ENCODE data around the gene DNLZ. TPM values are rescaled to one million over a fixed set of nuclear protein-coding genes. Genes with fewer than 3 reads are reported as not detected.
"Not testable (repeated sequence)": the region's sequence is repeated elsewhere in the genome, so short reads cannot be mapped to it uniquely, and the experiment has no call there.

DNLZ gene
- total and polyA plus RNA-seq, 4 donors, result 2.0 to 7.1 (median 4.5) TPM

DNA sequence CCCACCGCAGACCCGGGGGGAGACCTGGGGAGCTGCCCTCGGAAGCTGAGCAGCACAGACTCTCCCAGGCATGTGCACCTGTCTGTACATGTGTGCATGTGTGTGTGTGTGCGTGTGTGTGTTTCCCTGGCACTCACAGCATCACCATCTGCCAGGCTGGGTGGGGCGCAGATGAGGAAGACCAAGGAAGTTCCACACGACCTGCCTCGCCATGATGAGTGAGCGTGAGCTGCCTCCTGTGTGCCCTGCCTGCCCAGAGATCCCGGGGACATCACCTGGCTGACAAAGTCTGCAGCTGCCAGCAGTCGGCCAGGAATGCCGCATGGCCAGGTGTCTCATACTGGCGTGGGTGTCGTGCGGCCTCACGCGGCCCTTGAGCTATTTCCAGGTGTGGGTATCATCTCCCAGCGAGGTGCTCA, 40.2 kb downstream of the DNLZ start:
- Histone ChIP-seq H3K36me3 (ENCODE audit: control insufficient read depth in 4 of 4, insufficient read depth in 3 of 4, low read depth in 1 of 4, low read length in 3 of 4) (no peaks in the 10 kb centered on the region), H3K9me3 (ENCODE audit: control insufficient read depth in 4 of 4, low read length in 3 of 4) (no peaks in the 10 kb centered on the region), H3K9ac (ENCODE audit: low read depth in 1 of 2, low read length in 2 of 2) (no peak overlapping the region), H3K4me1 (ENCODE audit: control insufficient read depth in 4 of 4, insufficient read depth in 4 of 4, low read length in 3 of 4) (peaks cover 0 to 12% (median under 1%) of the 10 kb centered on the region in 4 donors), H3K4me3 (ENCODE audit: low read depth in 1 of 3, low read length in 3 of 3) (no peak overlapping the region), H3K27ac (ENCODE audit: low read depth in 1 of 2, low read length in 2 of 2) (no peak overlapping the region), H3K27me3 (ENCODE audit: control insufficient read depth in 4 of 4, insufficient read depth in 4 of 4, low read length in 3 of 4) (no peaks in the 10 kb centered on the region)
- WGBS, result 82% methylated on average over 17 of the region's 17 CpGs
- DNase-seq (ENCODE audit: low spot score), result no peak
- TF ChIP-seq, protein P1, sequence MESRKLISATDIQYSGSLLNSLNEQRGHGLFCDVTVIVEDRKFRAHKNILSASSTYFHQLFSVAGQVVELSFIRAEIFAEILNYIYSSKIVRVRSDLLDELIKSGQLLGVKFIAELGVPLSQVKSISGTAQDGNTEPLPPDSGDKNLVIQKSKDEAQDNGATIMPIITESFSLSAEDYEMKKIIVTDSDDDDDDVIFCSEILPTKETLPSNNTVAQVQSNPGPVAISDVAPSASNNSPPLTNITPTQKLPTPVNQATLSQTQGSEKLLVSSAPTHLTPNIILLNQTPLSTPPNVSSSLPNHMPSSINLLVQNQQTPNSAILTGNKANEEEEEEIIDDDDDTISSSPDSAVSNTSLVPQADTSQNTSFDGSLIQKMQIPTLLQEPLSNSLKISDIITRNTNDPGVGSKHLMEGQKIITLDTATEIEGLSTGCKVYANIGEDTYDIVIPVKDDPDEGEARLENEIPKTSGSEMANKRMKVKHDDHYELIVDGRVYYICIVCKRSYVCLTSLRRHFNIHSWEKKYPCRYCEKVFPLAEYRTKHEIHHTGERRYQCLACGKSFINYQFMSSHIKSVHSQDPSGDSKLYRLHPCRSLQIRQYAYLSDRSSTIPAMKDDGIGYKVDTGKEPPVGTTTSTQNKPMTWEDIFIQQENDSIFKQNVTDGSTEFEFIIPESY (IDR thresholded peaks at IDR 0.05), result no peak
- TF ChIP-seq EGR1 (IDR thresholded peaks at IDR 0.05; ENCODE audit: low read depth in 2 of 2), result no peak
- TF ChIP-seq, protein P2, sequence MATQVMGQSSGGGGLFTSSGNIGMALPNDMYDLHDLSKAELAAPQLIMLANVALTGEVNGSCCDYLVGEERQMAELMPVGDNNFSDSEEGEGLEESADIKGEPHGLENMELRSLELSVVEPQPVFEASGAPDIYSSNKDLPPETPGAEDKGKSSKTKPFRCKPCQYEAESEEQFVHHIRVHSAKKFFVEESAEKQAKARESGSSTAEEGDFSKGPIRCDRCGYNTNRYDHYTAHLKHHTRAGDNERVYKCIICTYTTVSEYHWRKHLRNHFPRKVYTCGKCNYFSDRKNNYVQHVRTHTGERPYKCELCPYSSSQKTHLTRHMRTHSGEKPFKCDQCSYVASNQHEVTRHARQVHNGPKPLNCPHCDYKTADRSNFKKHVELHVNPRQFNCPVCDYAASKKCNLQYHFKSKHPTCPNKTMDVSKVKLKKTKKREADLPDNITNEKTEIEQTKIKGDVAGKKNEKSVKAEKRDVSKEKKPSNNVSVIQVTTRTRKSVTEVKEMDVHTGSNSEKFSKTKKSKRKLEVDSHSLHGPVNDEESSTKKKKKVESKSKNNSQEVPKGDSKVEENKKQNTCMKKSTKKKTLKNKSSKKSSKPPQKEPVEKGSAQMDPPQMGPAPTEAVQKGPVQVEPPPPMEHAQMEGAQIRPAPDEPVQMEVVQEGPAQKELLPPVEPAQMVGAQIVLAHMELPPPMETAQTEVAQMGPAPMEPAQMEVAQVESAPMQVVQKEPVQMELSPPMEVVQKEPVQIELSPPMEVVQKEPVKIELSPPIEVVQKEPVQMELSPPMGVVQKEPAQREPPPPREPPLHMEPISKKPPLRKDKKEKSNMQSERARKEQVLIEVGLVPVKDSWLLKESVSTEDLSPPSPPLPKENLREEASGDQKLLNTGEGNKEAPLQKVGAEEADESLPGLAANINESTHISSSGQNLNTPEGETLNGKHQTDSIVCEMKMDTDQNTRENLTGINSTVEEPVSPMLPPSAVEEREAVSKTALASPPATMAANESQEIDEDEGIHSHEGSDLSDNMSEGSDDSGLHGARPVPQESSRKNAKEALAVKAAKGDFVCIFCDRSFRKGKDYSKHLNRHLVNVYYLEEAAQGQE (IDR thresholded peaks at IDR 0.05), result no peak
- TF ChIP-seq, protein P3, sequence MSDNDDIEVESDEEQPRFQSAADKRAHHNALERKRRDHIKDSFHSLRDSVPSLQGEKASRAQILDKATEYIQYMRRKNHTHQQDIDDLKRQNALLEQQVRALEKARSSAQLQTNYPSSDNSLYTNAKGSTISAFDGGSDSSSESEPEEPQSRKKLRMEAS (IDR thresholded peaks at IDR 0.05), result no peak
- TF ChIP-seq GABPA (IDR thresholded peaks at IDR 0.05 in 1 of 2, conservative IDR thresholded peaks at IDR 0.05 in 1 of 2), result no peak
- no peak for TF ChIP-seq TAF1 (conservative IDR thresholded peaks at IDR 0.05)
- no peak for TF ChIP-seq HNF4A (conservative IDR thresholded peaks at IDR 0.05)
- no peak for TF ChIP-seq HNF4G (IDR thresholded peaks at IDR 0.05)

DNA sequence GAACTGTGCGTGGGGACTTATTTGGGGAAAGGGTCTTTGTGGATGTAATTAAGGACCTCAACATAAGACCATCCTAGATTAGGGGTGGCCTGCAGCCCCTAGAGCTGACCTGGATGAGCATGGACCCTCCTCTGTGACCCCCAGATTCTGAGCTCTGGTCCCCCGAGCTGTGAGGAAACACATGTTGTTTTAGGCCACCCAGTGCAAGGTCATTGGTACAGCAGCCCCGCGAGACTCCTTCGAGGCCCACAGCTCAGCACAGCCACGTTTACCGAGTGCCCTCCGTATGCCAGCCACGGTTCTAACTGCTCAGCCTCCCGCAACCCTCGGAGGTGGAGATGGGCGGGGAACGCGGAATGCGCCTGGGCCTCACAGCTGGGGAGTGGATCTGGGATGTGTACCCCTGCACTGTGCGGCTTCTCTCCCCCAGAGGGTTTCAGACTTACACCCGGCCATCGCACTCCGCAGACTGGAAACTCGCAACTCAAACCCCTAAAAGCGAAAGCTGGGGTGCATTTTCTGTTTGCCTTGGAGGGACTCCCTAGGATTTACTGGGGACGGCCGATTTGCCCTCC, 40.7 kb downstream of the DNLZ start:
- Histone ChIP-seq H3K27me3 (ENCODE audit: control insufficient read depth in 4 of 4, insufficient read depth in 4 of 4, low read length in 3 of 4) (no peaks in the 10 kb centered on the region), H3K36me3 (ENCODE audit: control insufficient read depth in 4 of 4, insufficient read depth in 3 of 4, low read depth in 1 of 4, low read length in 3 of 4) (no peaks in the 10 kb centered on the region), H3K9me3 (ENCODE audit: control insufficient read depth in 4 of 4, low read length in 3 of 4) (no peaks in the 10 kb centered on the region), H3K27ac (ENCODE audit: low read depth in 1 of 2, low read length in 2 of 2) (no peak overlapping the region), H3K4me3 (ENCODE audit: low read depth in 1 of 3, low read length in 3 of 3) (no peak overlapping the region), H3K4me1 (ENCODE audit: control insufficient read depth in 4 of 4, insufficient read depth in 4 of 4, low read length in 3 of 4) (peaks cover 0 to 8% (median under 1%) of the 10 kb centered on the region in 4 donors), H3K9ac (ENCODE audit: low read depth in 1 of 2, low read length in 2 of 2) (no peak overlapping the region)
- WGBS, result 77% methylated on average over 23 of the region's 23 CpGs
- DNase-seq (ENCODE audit: low spot score), result no peak
- TF ChIP-seq YY1 (IDR thresholded peaks at IDR 0.05), result no peak
- TF ChIP-seq, protein P3 (IDR thresholded peaks at IDR 0.05), result no peak

DNA sequence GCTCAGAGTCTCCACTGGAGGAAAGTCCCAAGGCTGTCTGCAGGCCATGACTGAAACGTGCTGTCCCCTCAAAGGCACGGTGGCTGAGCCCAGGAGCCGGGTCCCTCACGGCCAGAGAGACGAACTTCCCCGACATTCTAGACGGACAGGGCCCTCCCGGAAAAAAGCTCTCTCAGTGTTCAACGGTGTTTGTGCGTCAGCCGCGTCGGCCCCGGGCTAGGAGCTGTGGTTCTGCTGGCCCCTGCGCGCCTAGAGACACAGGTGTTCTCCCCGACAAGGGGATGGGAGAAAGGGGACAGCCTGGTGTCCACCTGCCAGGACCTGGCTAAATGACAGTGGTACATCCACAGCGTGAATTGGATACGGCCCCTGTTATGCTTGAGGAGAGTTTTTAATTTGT, 42.0 kb downstream of the DNLZ start:
- Histone ChIP-seq H3K9ac (ENCODE audit: low read depth in 1 of 2, low read length in 2 of 2) (no peak overlapping the region), H3K27me3 (ENCODE audit: control insufficient read depth in 4 of 4, insufficient read depth in 4 of 4, low read length in 3 of 4) (no peaks in the 10 kb centered on the region), H3K27ac (ENCODE audit: low read depth in 1 of 2, low read length in 2 of 2) (no peak overlapping the region), H3K9me3 (ENCODE audit: control insufficient read depth in 4 of 4, low read length in 3 of 4) (no peaks in the 10 kb centered on the region), H3K4me1 (ENCODE audit: control insufficient read depth in 4 of 4, insufficient read depth in 4 of 4, low read length in 3 of 4) (peaks cover 0 to 2% (median 0%) of the 10 kb centered on the region in 4 donors), H3K36me3 (ENCODE audit: control insufficient read depth in 4 of 4, insufficient read depth in 3 of 4, low read depth in 1 of 4, low read length in 3 of 4) (no peaks in the 10 kb centered on the region), H3K4me3 (ENCODE audit: low read depth in 1 of 3, low read length in 3 of 3) (no peak overlapping the region)
- 88% methylated on average over 19 of the region's 19 CpGs for WGBS
- no peak for DNase-seq (ENCODE audit: low spot score)
- TF ChIP-seq, protein P4, sequence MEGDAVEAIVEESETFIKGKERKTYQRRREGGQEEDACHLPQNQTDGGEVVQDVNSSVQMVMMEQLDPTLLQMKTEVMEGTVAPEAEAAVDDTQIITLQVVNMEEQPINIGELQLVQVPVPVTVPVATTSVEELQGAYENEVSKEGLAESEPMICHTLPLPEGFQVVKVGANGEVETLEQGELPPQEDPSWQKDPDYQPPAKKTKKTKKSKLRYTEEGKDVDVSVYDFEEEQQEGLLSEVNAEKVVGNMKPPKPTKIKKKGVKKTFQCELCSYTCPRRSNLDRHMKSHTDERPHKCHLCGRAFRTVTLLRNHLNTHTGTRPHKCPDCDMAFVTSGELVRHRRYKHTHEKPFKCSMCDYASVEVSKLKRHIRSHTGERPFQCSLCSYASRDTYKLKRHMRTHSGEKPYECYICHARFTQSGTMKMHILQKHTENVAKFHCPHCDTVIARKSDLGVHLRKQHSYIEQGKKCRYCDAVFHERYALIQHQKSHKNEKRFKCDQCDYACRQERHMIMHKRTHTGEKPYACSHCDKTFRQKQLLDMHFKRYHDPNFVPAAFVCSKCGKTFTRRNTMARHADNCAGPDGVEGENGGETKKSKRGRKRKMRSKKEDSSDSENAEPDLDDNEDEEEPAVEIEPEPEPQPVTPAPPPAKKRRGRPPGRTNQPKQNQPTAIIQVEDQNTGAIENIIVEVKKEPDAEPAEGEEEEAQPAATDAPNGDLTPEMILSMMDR (IDR thresholded peaks at IDR 0.05; ENCODE audit: low read depth, low read length, missing input control), result no peak
- TF ChIP-seq SP1 (IDR thresholded peaks at IDR 0.05) (no peak), NR2F2 (IDR thresholded peaks at IDR 0.05) (no peak), JUND (IDR thresholded peaks at IDR 0.05) (no peak)
- TF ChIP-seq, protein P1 (IDR thresholded peaks at IDR 0.05), result no peak

DNA sequence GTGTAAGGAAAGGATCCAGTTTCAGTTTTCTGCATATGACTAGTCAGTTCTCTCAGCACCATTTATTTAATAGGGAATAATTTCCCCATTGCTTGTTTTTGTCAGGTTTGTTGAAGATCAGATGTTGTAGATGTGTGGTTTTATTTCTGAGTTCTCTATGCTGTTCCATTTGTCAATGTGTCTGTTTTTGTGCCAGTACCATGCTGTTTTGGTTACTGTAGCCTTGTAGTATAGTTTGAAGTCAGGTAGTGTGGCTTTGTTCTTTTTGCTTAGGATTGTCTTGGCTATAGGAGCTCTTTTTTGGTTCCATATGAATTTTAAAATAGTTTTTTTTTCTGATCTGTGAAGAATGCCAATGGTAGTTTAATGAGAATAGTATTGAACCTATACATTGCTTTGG, 42.6 kb downstream of the DNLZ start:
- not testable (repeated sequence) for H3K36me3 ChIP-seq (ENCODE audit: control insufficient read depth in 4 of 4, insufficient read depth in 3 of 4, low read depth in 1 of 4, low read length in 3 of 4); H3K9me3 ChIP-seq (ENCODE audit: control insufficient read depth in 4 of 4, low read length in 3 of 4); H3K4me1 ChIP-seq (ENCODE audit: control insufficient read depth in 4 of 4, insufficient read depth in 4 of 4, low read length in 3 of 4); H3K9ac ChIP-seq (ENCODE audit: low read depth in 1 of 2, low read length in 2 of 2); H3K4me3 ChIP-seq (ENCODE audit: low read depth in 1 of 3, low read length in 3 of 3); DNase-seq (ENCODE audit: low spot score); H3K27me3 ChIP-seq (ENCODE audit: control insufficient read depth in 4 of 4, insufficient read depth in 4 of 4, low read length in 3 of 4); H3K27ac ChIP-seq (ENCODE audit: low read depth in 1 of 2, low read length in 2 of 2)
